Posterior vena cava (tissue), 2 donors: ENCODE results near the gene SOAT2. TPM values are rescaled to one million over a fixed set of nuclear protein-coding genes. Genes with fewer than 3 reads are reported as not detected.

Experiments
- DNase-seq: peaks from one replicate; pipeline ENCODE4 v3.0.0-alpha.2; 2020; ENCODE audit warnings: low spot score
- intact Hi-C, 2 donors: fragments of 100-400 bp; cut with DNase I; formaldehyde crosslinking; loops; one replicate each; pipeline versions ENCODE4 v1.14.1 to v1.14.2; 2022 to 2023
- total RNA-seq, 2 donors: library from RNA; stranded (reverse); fragmentation: NEBNext Ultra II Directional; extraction: Animal tissue kit (Norgen Biotek cat#: 25700); gene quantifications; one replicate each; pipeline ENCODE4 v1.2.1, GENCODE V29; 2021
- donor health status: DM: yes; HTN: yes; CAD: no.
- donor health status: DM: yes; HTN: yes; CAD: no.

Gene SOAT2
- total RNA-seq, 2 donors from 2014 or later = 0.32 to 0.90 TPM

GRCh38 chr12:53120685-53121525, 17.6 kb downstream of the SOAT2 start:
- intact Hi-C loops = no loop called here
- DNase-seq = no peak

- intact Hi-C loops = no loop called here
Observed at GRCh38 chr12:53122961-53123468, 19.7 kb downstream of the SOAT2 start.

GRCh38 chr12:53123578-53124351, 20.5 kb downstream of the SOAT2 start:
- intact Hi-C loops = no loop called here
- no peak for DNase-seq

More at GRCh38 chr12:53122961-53123468, 19.7 kb downstream of the SOAT2 start:
- no peak for DNase-seq

GRCh38 chr12:53124352-53124723, 21.1 kb downstream of the SOAT2 start:
- no peak for DNase-seq

GRCh38 chr12:53127169-53127568, 23.9 kb downstream of the SOAT2 start:
- intact Hi-C loops = no loop called here

More at GRCh38 chr12:53124352-53124723, 21.1 kb downstream of the SOAT2 start:
- intact Hi-C loops = no loop called here

GRCh38 chr12:53128780-53129569, 25.7 kb downstream of the SOAT2 start:
- DNase-seq = no peak
- intact Hi-C loops = no loop called here

More at GRCh38 chr12:53127169-53127568, 23.9 kb downstream of the SOAT2 start:
- no peak for DNase-seq

- intact Hi-C loops = no loop called here
- no peak for DNase-seq
Observed at GRCh38 chr12:53131844-53132243, 28.6 kb downstream of the SOAT2 start.

GRCh38 chr12:53133722-53134121, 30.4 kb downstream of the SOAT2 start:
- intact Hi-C loops = no loop called here
- DNase-seq = no peak

- no peak for DNase-seq
- intact Hi-C loops = no loop called here
Observed at GRCh38 chr12:53143355-53143754, 40.1 kb downstream of the SOAT2 start.

- intact Hi-C loops = no loop called here
- DNase-seq = no peak
Observed at GRCh38 chr12:53145383-53146260, 42.3 kb downstream of the SOAT2 start.

- no peak for DNase-seq
Observed at GRCh38 chr12:53147181-53147580, 43.9 kb downstream of the SOAT2 start.

GRCh38 chr12:53147653-53148052, 44.4 kb downstream of the SOAT2 start:
- intact Hi-C loops = no loop called here
- no peak for DNase-seq

More at GRCh38 chr12:53147181-53147580, 43.9 kb downstream of the SOAT2 start:
- intact Hi-C loops = no loop called here

GRCh38 chr12:53151039-53151438, 47.8 kb downstream of the SOAT2 start:
- intact Hi-C loops = no loop called here
- DNase-seq = no peak

- no peak for DNase-seq
- intact Hi-C loops = no loop called here
Observed at GRCh38 chr12:53152390-53152789, 49.1 kb downstream of the SOAT2 start.

- intact Hi-C loops = no loop called here
- peak; percentile 95 for DNase-seq
Observed at GRCh38 chr12:53159195-53159839, 56.0 kb downstream of the SOAT2 start.

GRCh38 chr12:53160000-53160399, 56.7 kb downstream of the SOAT2 start:
- intact Hi-C loops = loop anchor here in 1 of 2 donors (2.0 to 5.0 kb wide), 2 partner anchors 19 to 37 kb away; no protein-coding TSS in a partner anchor
- no peak for DNase-seq

GRCh38 chr12:53160673-53161072, 57.4 kb downstream of the SOAT2 start:
- intact Hi-C loops = loop anchor here in 1 of 2 donors (2.0 to 5.0 kb wide), 2 partner anchors 18 to 37 kb away; no protein-coding TSS in a partner anchor
- DNase-seq = no peak
